MV-4-11 (cell line): ENCODE measurements around the gene ITIH1.

Source experiments
- DNase-seq: peaks from one replicate; lab custom pipeline; 2025; lab: John Stamatoyannopoulos, UW

The ITIH1 gene

DNA sequence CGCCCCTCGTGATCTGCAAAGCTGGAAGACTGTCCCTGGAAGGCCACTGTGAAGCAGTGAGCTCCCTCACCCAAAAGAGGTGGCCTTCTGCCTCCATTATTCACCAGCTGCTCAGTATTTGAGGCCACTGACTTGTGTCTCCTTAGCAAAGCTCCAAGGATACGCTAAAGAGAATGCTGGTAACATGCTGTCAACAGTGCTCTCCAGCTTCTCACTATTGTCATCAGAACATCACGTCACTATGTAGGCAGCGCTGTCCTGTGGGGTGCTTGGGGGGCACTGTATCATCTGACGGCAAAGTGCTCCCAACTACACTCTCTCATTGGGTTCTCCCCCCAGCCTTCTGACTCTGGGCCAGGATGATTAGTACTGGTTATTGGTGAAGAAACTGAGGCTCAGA lies 38.8 kb downstream of the ITIH1 start:
- no peak for DNase-seq

DNA sequence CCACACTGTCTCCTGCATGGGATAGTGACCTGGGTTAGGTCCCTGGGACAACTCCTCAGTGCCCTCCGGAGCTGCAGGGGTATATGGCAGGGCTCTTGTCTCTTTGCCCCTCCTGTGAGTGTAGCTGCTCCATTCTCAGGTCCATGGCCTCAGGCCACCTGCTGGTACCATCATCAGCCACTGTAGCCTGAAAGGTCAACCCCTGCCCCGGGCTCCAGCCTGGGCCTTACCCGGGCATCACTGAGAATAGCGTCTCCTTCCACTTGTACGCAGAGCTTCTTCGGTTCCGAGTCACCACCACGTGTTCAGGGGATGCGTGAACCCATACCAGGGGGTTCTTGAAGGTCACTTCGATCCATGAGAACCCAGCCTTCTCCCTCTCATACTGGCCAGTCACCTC lies 39.3 kb downstream of the ITIH1 start:
- no peak for DNase-seq

DNA sequence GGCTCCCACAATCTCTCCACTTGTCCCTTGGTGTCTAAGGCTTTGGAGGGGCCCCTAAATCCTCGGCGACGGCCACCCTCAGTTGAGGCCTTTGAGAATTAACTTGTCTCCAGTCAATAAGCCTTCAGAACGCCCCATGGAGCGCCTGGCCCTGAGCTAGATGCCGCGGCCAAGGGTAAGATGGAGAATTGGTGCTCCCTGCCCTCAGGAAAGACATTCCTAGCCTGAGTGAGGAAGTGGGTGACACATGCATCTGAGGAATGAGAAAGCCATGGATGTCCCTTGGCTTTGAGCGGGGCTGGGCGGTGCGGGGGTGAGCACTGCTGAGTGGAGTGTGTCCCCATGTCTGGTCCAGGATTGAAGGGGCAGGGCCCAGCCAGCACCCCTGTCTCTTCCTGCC lies 39.8 kb downstream of the ITIH1 start:
- no peak for DNase-seq

DNA sequence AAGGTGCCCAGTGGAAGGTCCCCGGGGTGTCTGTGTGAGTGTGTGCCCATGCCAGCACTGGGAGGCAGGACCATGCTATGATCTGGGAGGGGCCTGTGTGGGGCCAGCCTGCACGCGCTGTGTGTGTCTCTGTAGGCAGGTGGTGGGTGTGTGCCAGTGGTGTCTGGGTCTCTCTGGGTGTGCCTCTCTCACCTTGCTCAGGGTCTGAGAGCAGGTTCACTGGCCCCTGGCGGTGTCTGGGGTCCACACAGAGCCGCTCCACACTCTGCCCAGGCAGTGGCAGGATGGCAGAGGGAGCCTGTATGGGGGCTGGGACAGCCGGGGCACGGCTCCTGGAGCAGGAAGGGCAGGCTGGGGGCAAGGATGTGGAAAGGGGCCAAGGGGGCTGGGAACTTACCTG lies 40.5 kb downstream of the ITIH1 start:
- no peak for DNase-seq

DNA sequence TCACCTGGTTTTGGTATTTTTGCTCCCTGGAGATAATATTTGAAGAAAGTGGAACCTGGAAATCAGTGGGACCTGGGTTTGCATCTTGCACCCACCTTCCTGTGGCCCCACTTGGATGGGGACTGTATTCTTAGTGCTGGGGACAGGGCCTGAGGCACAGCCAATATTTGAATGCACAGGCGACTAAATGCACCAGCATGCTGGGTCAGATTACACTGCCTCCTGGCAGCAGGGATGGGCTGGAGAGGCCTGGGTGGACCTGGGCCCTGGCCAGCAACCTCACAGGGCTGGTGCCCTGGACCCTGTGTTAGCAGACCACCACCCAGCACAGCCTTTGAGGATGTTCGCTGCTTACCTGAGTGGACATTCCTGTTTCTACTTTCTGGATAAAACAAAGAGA lies 42.5 kb downstream of the ITIH1 start:
- DNase-seq: no peak

DNA sequence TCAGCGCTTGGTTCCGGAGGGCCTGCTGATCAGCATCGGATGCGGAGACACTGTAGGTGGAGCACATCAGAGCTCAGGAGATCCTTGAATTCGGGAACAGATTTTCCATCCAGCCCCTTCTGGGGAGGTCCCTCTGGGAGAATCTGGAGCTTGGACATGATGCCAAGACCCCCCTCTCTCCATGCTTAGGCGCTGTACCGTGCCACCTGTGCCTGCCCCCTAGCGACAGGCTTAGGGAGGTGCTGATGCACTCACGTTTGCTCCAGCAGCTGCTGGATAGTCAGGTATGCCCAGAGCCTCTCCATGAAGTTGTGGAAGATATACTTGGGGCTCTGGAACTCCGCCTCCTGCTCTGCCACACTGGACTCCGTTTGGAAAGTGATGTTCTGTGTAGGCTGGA lies 43.3 kb downstream of the ITIH1 start:
- DNase-seq: no peak

DNA sequence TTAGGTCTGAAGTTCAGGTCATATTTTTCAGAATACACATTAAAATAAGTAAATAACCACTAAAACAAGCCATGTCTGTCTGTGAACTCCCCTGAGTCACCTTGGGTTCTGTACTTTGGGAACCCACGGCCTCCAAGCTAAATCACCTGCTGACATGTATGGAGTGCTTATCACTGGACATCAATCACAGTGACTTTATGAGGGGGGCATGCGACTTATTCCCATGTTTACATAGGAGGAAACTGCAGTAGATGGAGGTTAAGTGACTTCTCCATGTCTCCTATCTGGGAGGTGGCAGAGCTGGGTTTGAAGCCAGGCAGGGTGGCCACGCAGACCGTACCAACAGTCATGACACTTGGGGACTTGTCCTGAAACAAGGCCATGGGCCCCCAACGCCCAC lies 45.0 kb downstream of the ITIH1 start:
- no peak for DNase-seq

DNA sequence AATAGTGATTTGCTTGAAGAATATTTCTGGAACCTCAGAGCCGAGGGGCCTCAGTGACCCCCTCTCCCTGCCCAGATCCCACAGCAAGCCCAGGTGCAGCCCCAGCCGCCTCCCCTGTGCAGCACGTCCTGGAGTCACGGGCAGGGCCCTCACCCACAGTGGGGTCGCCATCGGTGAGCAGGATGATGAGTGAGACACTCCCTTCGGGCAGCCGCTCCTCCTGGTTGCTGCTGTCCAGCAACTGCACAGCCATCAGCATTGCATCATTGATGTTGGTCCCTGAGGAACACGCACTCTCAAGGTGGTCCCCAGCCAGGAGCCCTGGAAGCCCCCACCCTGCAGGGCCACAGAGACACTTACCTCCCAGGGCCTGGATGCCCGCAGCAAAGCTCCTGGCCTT lies 46.6 kb downstream of the ITIH1 start:
- no peak for DNase-seq

DNA sequence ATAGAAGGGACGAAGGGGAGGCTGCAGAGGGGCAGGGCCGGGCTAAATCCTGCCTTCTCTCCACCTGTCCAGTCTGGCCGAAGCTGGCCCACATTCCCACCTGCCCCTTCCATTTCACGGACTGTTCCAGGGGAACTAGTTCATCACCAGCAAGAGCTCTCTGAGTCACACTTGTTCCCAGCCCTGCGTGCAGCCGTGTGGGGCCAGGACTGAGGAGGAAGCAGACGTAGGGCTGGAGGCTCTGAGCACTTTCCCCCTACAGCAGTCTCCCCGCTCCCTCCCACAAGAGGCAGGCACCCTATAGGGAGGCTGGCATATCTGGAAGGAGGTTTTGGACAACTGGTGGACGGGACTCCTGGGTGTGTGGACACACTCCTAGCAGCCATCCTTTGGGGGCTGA lies 50.0 kb downstream of the ITIH1 start:
- DNase-seq: peak; percentile 68

DNA sequence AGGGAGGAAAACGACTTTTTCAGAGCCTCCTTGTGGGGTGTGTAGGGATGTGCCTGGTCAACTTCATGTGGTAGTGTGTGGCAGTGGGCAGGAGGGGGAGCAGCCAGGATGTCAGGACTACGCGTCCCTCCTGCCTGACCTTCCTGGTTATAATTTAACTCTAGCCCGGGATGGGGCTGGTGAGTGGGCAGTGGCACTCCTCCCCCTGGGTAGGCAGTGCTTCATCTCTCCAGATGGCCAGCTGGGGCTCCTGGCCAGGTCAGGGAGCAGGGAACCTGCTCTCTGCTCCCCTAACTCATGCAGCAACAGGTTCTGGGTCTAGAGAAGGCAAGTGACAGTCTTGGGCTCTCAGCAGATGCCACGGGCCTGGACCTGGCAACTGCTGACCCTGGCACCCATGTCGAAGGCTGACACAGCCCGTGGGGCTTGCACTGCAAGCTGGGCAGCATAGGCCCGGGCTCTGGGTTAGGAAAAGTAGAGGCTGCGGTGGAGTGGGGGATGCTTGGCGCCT lies 50.5 kb downstream of the ITIH1 start:
- no peak for DNase-seq

DNA sequence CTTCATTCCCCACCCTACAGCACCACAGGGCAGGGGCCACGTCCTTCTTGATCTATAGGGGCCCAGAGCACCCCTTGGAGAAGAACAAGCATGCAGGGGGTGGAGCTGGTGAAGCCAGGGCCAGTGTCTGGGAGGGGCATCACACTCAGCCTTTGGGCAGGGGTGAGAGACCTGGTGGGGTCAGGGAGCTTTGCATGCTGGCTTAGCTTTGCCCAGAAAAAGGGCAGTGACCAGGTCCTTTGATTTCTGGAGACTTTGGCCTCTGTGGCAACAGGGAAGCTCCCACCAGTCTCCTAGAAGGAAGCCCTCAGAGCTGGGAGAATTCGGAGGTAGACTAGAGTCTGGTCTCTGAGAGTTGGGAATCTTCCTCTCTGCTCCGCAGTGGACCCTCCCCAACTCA lies 52.1 kb downstream of the ITIH1 start:
- DNase-seq: no peak

DNA sequence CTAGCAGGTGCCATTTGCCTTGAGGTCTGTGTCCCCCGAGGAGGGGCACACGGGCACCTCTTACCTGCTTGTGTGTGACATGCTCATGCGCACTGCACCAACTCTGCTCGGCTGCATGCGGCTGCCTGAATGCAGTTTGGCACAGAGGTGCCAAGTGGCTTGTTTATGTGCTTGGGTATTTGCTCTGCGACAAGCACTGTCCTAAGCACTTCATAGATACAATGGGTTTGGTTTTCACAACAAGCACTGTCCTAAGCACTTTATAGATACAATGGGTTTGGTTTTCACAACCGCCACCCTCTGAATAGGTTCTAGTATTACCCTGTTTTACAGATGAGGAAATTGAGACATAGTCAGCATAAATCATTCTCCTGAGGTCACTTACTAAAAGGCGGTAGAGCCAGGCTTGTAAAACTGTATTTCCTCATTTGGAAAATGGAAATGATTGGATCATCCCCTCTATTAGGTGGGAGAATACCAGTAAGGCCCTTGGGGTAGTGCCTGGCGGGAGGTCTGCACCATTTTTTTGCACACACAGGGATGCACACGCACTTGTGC lies 52.6 kb downstream of the ITIH1 start:
- DNase-seq: peak; percentile 82

DNA sequence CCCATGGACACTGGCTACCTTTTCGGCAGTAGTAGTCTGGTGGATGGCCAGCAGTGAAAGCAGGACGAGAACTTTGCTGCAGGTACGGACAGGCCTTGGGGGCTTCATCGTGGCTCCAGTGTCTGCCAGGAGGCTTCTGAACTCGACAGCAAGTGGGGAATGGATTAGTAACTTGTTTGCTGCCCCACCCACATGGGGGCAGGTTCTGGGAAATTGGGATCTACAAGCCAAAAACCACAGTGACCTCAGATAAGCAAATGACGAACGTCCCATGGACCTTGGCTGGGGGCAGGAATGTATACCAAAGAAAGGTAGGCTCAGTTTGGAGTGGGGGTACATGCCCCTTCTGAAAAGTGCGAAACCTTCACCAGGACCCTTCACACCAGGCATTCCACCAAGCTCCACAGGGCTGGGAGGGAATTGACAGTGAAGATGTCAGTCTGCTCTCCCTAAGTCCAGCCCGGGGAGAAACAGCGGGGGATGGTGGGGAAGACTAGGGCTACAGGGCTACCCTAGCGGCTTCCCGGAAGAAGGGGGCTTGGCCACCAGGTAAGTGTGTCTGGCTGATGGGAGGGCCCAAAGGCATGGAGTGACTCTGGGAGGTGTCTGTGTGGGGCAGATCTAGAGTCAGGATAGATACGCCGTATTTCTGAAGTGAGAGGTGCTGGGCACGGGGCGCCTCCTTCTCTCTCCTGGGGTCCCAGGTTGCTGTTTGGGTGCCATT lies 53.3 kb downstream of the ITIH1 start, which contains the start of gene ITIH4:
Gene ITIH4, minus strand, starts transcription at position 138 of the 724 bp plus-strand sequence. Its CDS starts 30 bp downstream, at position 108.
- DNase-seq: no peak

DNA sequence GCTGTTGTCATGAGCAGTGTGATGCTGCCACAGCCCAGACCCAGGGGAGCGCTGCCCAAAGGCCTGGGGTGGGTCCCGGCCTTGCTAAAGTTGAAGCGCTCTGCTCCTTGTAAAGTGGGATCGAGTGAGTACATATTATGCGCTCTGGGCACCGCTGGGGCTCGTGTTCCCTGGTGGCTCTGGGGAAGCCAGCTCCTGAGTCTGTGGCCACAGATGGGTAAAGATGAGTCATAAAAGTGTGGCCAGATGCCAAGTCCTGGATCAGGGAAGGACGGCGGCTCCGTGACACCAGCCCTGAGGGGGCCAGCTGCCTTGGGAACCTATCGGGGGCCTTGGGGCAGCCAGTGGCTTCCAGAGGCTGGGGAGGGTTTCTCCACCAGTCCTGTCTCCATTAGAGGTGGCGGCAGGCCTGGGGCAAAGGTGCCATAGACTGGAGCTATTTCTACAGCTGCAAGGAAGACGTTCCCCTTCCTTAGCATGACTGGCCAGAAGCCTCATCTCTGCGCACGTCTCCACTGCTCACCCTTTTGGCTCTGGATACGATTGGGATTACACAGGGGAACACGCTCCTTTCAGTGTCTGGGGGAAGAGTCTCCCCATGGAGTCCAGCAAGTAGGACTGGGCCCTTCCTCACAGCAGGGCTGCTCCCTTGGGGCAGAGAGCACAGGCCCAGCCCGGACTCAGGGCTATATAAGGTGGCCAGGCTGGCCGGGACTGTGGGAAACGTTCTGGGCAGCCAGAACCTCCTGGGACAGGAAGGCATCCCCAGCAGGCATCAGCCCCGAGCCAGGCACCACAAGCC lies 54.3 kb downstream of the ITIH1 start:
- DNase-seq: peak; percentile 79

DNA sequence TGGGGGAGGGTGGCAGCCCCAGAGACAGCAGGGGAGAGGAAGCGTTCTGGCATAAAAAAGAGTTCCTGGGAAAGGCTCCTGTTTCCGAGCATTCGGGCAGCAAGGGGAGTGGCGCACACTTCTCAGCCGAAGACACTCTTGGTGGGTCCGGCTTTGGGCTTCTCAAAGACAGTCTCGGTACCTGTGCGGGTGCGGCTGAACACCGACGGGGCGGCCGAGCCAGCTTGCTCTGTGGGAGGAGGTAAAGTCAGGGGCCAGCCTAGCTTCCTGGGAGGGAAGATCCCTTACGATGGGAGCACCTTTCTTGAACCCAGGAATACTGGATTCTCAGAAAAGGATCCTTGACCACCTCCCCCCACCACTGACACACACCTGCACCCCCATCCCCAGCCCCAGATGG lies 55.8 kb downstream of the ITIH1 start:
- no peak for DNase-seq

DNA sequence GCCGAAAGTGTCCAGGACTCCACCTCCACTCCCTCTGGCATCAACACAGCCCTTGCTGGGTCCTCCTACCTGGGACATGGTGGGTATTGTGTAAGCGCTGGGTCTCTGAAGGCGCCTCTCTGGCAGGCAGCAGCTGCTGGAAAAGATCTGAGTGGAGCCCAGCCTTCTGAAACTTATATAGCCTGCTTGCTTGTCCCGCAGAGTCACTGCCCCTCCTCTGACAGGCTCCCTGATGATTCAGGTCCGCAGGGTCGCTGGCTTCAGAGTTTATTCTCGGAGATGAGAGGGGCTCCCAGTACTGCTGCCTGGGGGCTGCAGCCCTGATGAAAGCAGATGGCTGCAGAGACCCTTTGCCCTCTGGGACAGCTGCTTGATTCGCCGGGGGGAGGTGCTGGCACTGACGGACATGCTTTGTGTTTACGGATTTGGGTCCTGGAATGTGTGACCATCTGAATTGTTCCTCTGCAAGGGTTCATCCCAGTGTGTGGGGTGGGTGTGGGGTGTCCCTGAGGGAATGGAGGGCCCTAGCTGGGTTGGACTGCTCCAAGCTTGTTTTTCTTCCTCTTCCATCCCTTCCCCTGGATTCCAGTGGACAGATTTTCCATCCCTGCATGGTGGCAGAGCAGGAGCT lies 57.6 kb downstream of the ITIH1 start, which contains the start of gene MUSTN1:
Gene MUSTN1, minus strand, starts transcription at position 149 of the 631 bp plus-strand sequence. Its CDS starts 71 bp downstream, at position 78.
- no peak for DNase-seq

DNA sequence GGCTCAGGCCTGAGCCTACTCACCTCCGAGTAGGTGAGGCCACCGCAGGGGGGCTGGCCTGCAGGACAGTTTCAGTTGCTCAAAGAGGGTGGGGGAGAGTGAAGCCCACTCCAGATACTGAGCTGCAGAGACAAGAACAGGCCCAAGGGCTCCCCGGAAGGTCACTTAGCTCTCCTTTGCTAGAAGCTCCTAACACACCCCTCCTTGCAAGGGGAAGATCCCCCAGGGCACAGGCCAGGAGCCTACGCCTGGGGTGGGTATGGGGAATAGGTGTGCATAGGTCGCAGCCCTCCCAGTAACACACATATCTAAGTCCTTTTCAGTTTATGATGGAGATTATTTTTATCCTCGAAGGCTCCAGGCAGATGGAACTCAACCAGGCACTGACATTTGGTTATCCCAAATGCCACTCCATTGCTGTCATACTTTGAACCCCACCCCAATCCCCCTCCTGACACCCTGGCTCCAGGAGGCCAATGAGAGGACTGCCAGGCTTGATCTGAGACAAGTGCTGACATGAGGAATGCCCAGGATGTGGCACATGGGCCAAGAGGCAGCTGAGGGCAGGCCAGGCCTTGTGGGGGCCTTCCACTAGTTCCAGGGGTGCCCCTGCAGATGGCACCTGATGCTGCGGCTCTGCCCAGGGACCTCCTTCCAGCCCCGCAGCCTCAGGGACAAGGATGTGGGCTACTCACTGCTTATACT lies 58.5 kb downstream of the ITIH1 start:
- DNase-seq: no peak

DNA sequence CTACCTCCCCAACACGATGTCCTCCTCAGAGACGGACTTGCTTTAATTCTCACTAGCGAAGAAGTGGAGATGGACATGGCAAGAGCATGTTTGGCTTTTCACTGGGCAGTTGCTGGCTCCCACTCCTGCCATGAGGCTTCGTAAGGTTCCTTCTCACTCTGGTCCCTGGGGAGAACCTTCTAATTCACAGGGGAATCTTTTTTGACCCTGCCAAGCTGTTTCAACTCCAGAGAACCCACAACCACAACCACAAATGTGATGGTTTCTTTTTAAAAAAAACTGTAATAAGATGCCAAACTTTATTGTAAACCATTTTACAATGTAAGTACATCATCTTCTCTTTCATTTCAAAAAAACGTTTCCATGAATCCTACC lies 59.1 kb downstream of the ITIH1 start:
- DNase-seq: no peak

DNA sequence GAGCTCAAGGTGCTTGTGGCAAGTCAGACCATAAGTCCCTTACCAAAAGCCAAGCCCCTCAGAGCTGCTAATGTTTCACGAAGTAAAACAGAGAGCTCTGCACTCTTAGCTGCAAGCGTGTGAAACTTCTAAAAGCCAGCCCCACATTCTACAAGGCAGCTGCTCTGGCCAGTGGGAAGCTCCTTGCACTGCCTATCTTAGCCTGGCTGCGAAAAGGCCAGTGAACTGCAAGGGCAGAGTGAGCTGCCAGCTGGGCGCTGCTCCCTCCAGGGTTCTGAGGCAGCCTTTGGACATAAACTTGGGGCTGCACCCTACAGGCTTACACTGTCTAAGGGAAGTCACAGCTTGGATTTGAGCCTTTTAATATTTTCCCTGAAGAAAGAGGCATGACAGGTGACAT lies 59.6 kb downstream of the ITIH1 start:
- no peak for DNase-seq

DNA sequence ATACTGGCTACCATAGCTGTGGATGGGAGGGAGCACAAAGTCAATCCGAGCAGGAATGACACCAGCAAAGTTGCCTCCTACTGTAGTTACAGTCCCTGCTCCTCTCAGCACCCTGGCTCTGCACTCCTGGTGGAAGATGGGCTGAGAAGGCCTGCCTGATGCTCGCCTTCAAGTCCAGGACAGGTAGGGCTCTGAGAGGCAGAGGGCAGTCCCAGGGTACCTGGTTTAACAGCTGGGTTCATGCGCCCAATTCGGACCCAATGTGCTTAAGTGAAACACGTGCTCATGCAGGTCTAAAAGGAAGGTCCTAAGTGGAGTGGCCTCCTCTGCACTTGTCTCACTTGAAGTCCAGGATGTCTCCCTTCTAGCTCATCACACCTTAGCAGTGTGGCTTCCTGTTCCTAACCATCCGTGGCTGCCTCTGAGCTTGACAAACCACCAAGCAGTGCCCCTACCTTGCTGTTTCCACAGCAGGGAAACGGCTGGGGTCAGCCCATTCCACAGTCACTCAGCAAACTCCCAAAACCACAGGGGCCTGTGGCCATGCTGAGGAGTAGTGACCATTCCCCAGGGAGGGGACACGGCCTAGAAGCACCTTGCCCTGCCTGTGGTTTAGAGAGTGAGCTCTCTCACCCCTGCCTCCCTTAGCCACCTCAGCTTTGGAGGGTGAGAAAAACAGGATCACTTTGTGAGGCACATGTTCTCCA lies 61.3 kb downstream of the ITIH1 start:
- no peak for DNase-seq

DNA sequence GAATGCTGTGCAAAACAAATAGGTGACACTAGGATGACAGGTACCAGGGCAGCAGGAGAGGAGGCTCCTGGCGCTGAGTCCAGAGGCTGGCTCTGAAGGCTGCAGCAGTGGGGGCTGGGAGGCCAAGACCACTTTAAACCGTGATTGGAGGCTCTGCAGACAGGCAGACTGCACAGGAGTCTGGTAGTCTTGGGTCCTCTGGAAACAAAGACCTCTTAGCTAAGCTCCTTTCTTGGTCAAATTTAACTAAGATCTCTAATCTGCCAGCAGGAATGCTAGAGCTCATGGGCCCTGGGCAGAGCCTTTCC lies 61.8 kb downstream of the ITIH1 start:
- DNase-seq: no peak
